CD4-positive, alpha-beta T cell treated with Interleukin-2 at 100 ng/mL for 4 hours (primary cell): ENCODE results near the gene SNRNP40.
"Not testable (repeated sequence)": the region's sequence is repeated elsewhere in the genome, so short reads cannot be mapped to it uniquely, and the experiment has no call there.

Experiments used
- DNase-seq: peaks from one replicate; pipeline ENCODE4 v3.0.0-alpha.2; 2020; ENCODE audit warnings: low spot score

The SNRNP40 gene

DNA sequence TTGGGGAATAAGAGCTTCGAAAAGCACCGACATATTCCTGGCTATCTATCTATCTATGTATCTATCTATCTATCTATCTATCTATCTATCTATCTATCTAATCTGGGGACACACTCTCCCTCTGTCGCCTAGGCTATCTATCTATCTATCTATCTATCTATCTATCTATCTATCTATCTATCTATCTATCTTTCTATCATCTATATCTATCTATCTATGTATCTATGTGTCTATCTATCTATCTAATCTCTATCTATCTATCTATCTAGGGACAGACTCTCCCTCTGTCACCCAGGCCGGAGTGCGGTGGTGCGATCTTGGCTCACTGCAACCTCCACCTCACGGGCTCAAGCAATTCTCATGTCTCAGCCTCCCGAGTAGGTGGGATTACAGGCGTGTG, 14.2 kb downstream of the SNRNP40 start:
- DNase-seq: not testable (repeated sequence)

DNA sequence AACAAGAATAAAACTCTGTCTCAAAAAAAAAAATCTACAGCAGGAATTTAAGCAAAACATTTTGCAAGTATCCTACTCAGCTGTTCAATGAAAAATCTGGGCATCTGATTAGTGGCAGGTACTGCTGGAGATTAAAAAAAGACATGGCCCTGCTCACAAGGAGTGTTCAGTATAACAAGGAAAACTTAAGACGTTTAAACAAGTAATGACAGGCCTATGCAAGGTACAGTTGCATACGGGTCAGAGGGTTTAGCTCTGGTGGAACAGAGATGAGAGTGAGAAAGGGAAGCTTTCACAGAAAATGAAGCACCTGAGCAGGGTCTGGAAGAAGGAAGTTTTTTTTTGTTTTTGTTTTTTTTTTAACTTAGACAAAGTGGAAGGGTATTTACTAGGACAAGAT, 23.0 kb downstream of the SNRNP40 start:
- DNase-seq: no peak

DNA sequence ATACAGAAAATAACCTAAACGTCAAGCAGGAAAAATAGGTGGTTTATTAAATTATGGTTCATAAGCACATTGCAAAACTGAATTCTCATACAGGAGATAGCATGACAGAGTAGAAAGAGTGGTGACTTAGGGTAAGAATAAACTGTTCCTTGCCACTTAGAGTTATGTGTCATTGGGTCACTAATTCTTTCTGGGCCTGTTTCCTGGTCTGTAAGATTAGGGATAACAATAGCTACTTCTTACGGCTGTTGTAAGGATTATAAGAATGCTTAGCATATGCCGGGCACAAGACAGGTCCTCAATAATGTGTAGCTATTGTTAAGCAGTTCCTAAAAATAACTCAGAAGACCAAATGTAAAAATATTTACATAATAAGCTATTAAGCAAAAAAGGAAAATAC, 24.2 kb downstream of the SNRNP40 start:
- DNase-seq: no peak

DNA sequence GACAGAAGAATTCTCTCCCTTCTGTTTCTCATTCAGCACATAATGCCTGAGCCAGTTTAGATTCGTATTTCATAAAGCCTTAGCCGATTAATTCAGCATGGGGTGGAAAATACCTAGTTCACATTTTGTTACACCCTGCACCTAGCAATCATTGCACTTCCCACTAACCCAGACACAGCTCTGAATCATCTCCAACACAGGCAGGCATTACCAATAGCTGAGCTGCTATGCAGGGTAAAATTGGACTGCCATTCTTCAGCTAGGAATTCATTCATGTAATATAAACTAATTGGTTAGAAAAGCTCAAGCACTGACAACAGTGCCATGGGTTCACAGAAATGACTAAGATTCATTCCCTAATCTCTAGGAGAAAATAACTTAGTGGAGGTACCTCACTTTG, 30.0 kb downstream of the SNRNP40 start:
- DNase-seq: no peak

DNA sequence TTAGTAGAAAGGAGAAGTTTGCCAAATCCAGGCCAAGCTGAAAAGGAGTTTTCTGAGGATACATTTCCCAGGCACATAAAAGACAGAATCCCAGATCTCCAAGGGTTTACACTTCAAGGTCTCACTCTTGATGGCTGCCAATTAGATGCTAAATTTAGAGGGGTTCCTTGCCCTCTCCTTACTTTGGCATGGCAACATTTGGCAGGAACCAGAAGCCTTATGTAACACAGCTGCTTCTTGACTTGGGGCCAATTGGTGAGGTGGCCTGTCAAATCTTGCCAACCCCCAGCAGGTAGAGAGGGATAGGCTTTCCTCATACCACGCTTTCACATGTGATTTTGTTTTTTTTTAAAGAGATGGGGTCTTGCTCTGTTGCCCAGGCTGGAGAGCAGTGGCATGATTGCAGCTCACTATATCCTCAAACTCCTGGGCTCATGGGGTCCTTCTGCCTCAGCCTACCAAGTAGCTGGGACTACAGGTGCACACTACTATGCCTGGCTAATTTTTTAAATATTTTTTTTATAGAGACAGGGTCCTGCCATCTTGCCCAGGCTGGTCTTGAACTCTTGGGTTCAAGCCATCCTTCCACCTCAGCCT, 31.7 kb downstream of the SNRNP40 start:
- no peak for DNase-seq

DNA sequence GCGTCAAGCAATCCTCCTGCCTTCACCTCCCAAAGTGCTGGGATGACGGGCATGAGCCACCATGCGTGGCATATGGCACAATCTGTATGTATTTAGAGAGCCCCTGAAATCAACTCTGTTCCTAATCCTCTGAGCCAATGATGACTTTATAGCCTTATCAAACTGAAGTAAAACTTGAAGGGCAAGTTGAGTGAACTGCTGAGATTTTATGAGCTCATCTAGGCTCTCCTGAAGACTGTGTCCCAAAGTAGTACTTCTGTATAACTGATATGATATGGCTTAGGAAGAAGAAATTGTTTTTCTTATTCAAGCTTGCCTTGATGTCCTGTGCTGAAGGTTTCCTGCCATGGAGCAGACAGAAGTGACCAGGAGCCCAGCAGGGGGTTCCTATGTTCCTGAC, 33.2 kb downstream of the SNRNP40 start:
- DNase-seq: no peak

DNA sequence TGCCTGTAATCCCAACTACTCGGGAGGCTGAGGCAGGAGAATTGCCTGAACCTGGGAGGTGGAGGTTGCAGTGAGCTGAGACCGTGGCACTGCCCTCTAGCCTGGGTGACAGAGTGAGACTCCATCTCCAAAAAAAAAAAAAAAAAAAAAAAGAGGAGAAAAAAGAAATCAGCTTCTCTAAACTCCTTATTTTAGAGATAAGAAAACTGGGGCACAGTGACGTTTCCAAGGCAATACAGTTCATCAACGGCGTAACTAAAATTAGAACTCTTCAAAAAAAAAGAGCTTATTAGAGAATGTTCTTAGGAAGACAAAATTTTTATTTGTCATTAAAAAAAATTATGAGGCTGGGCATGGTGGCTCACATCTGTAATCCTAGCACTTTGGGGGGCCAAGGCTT, 34.2 kb downstream of the SNRNP40 start:
- DNase-seq: not testable (repeated sequence)

DNA sequence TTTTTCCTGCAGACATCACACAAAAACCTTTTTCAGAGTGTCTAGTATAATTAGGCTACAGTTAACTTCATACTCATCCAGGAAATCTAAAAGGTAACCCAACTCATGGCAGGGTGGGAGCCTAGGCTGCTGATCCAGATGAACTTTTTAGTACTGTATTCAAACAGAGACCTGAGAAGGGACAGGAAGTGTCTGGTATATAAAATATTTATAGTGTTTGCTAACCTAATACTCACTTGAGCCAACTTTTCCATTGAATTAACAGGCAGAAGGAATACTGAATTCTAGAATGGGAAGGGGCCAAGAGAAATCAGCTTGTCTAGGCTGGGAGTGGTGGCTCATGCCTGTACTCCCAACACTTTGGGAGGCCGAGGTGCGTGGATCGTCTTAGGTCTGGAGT, 34.7 kb downstream of the SNRNP40 start:
- no peak for DNase-seq

DNA sequence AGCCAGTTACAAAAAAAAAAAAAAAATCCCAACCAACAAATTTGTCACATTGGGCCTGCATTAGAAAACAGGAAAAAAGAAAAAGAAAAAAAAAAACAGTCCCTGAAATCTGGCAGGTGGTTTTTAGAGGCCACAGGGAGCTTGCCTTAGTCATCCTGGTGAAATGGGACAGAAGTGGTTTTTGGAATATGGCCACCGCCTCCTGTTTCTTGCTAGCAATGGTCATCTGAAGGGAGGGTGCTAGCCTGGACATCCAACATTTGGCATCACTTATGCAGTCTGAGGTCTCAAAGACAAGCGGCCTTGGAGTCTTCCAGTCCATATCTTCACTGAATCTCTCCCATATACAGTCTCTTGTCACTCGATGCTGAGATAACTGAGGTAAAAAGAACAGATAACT, 36.8 kb downstream of the SNRNP40 start:
- no peak for DNase-seq

DNA sequence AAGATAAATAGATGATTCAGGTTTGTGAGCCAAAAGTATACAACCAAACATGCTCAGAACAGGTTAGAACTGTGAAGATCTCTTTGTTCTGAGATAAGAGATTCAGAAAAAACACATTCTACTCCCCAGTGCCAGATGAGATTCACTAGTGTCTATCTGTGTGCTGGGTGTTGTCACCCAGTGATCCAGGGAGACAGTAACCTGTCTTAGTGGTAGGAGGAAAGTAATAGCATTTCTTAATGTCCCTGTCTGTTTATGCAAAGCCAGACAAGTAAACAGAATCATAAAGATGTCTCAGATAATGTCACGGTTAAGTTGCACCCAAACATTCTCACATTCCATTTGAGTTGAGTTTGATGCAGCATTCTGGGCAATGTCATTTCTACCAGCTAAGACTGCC, 38.0 kb downstream of the SNRNP40 start:
- DNase-seq: no peak

DNA sequence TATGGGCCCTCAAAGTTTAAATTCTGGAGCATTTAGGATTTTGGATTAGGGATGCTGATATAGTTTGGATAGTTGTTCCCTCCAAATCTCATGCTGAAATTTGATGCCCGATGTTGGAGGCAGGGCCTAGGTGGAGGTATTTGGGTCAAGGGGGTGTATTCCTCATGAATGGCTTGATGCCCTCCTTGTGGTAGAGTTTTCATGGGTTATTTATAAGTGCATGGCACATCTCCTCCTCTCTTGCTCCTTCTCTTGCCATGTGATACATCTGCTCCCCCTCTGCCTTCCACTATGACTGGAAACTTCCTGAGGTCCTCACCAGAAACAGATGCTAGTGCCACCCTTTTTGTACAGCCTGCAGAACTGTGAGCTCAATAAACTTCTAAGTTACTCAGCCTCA, 39.4 kb downstream of the SNRNP40 start:
- no peak for DNase-seq

DNA sequence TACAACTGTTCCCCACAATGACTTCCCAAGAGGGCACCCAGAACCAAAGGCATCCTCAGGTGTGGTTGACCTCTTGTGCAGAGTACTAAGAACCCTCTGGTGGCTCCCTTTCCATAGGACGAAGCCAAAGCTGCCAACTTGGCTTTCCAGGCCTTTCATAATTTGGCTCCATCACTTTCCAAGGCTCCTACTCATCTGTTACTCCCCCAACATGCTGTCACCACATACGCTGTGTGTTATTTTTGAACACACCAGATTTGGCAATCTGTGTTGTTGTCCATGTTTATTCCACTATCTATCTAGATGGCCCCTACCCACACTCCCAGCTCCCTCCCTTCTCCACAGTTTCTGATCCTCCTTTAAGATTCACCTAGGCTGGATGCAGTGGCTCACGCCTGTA, 46.7 kb downstream of the SNRNP40 start:
- DNase-seq: no peak

DNA sequence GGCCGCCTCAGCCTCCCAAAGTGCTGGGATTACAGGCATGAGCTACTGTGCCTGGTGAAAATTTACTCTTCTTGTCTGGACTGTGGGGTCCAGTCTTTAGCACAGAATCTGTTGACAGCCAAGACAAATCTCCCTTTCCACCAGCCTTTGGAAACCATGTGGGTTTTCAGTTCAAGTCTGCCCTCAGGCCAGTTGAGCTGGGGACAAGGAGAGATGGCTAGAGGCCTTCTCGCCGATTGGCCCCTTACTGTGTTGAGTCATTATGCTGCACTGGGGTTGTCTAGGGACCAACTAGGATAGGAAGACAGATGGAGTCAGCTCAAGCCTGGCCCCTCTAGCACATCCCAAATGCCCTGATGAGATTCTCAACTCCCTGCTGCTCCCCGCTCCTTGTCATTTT, 48.3 kb downstream of the SNRNP40 start:
- no peak for DNase-seq

DNA sequence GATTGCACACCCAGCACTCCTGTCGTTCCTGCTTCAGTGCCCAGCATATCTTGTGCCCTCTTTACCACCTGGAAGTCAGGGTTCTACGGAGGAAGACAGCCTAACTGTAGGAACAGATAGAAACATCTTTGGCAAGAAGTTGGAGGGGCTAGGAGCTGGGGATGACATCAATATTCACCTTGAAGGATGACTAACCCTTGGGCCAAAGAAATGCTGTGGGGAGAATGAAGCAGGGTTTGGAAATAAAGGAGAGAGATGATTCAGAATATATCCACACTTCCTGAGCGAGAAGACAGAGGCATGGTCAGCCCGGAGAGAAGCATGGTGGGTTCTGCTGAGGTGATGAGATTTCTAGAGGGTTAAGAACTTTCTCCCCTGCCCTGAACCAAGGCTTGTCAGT, 52.3 kb downstream of the SNRNP40 start:
- DNase-seq: no peak

DNA sequence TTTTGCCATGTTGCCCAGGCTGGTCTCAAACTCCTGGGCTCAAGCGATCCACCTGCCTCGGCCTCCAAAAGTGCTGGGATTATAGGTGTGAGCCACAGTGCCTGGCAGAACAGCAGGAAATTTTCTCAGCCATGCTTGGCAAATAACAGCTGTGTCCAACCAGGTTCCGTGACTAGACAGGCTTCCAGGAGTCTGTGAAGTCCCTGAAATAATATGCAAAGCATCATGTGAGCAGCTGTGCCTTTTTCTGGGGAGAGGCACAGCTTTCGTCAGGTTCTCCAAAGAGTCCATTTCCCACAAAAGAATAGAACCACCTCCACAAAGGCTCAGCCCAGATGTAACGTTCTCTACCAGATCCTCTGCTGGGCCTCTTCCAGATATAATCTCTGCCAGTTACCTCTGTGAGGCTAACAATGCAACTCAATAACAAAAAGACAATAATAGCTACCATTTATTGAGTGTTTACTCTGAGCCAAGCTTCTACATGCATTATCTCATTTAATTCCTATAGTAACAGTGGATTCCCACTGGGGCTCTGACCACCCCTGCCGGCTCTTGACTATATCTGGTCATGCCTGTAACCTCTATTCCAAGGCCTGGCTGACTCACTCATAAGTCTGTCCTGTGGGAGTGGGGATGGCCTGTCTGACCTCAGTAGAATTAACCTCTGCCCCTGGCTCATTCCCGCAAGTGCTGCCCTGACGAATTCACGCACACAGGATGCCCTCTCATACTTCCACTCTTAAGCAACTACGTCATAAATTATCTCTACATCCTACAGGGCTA, 52.9 kb downstream of the SNRNP40 start:
- DNase-seq: no peak

DNA sequence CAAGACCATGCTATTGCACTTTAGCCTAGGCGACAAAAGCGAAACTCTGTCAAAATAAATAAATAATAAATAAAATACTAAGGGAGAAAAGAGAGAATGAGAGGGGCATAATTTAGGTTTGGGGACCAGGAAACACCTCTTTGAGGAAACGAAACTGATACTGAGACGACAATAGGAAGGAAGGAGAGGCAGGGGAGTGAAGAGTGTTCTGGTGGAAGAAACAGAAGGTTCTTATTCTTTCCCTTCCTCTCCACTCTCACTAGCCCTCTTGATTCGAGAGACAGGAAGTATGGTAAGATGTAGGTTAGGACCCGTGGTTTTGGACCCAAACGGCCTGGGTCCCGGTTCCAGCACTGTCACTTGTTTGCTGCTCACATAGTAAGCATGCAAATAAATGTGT, 55.3 kb downstream of the SNRNP40 start:
- no peak for DNase-seq

DNA sequence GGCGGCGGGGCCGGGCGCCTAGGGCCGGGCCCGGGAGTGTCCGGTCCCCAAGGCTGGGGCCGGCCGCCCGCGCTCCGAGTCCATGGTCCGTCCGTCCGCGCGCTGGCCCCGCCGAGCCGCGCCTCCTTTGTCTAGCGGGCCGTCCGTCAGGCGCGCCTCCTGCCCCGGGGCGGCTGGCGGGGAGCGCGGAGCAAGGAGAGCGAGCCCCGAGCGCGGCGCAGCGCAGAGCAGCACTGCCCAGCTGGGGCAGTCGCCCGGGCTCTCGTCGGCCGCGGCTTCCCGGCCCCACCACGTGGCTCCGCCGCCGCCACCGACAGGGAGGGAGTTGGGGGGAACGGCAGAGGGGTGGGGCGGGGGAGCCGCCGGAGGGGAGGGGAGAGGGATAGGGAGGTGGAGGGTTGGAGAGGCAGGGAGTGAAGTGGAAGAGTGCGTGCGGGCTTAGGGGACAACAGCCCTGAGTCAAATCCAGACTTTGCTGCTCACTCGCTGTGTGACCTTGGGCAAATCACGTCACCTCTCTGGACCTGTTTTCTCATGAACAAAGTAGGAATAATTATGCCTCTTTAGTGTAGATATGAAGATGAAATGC, 56.8 kb downstream of the SNRNP40 start, which contains the start of gene NKAIN1:
NKAIN1 (minus strand) TSS at position 235 of the 589 bp plus-strand sequence. CDS start 340 bp downstream, outside the sequence.
- no peak for DNase-seq

DNA sequence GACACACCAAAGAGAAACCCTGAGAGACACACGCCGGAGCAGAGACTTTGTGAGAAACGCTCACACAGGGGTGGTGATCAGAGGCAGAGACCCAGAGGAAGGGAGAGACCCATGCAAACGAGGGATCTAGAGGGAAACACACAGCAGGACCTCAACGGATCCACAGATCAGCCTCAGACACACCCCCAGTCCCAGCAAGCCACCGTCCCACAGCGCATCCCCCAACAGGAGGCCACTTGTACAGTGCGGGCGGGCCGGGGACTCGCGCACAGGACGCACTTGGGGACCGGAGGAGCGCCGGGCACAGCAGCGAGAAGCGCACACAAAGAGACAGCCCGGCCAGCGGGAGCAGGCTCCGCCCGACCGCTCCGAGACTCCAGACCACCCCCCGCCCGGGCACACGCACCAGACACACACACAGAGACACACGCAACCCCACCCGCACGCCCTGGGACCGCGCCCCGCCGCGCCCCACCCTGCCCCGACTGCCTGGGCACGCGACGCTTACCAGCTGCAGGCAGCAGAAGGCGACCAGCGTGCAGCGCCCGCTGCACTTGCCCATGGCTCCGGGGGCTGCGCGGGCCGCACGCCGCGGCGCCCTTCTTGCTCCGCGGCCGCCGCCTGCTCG, 57.5 kb downstream of the SNRNP40 start:
- DNase-seq: no peak

DNA sequence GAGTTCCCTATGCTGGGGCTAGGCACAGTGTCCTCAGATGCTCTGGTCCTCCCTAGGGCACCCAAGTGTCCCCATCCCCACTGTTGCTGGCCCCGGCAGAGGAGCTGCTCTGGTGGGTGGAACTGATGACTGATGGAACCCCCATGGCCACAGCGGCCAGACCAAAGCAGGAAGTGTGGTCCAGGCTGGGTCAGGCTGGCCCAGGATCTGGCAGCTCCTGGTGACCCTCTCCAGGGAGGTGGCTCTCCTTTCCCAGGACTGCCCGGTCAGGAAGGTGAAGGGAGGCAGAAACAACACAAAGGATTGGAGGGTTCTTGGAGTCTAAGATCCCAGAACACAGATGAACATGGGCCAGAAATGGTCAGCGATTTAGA, 58.0 kb downstream of the SNRNP40 start:
- DNase-seq: no peak

DNA sequence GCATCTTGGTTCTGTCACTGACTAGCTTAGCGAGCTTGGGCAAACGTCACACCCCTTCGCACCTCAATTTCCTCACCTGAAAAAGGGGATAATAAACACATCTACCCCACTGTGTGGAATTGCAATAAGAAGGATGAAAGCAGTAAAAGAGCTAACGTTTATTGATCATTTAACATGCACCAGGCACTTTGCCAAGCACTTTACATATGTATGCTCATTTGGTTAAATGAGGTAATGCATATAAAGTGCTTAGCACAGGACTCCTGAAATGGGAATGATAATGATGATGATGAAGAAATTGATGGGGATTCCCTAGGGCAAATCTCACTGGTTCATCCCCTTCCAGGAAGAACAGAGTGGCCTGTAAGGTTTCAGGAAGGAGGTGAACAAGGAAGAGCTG, 61.7 kb downstream of the SNRNP40 start:
- no peak for DNase-seq

DNA sequence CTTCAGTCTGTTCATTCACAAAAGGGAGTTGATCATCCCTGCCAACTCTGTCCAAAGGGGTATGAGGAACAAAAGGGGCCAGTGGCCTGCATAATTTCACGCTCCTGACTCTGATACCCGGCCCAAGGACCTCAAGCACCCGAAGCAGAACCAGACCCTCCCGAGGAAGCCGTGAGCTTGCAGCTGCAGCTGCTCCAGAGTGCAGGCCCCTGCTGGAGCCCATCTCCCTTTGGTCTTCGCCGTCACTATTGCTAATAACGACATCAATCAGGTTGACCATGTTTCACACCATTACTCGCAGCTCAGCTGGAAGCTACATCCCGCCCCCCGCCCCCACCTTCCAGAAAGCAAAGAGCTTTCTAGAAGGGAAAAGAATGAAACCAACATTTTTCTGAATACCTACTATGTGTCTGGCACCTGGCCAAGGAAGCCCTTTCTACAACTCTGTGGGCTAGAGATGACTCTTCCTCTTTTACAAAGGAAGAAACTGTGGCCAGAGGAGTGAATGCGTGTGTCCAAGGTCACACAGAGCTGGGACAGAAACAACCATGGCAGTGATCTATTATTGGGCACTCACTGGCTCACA, 62.4 kb downstream of the SNRNP40 start:
- DNase-seq: no peak

DNA sequence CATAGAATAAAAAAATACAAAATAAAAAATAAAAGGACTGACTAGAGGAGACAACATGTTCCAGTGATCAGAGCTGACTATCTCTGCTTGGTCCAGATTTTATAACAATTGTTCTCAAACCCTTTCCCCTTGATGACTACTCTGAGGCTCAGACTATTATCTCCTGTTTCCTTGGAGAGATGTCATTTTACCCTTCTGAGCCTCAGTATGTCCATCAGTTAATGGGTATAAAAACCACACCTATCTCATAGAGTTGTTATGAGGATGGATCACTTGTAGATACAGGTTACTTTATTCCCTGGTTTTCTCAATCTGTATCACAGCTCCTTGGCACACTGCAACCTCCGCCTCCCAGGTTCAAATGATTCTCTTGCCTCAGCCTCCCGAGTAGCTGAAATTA, 63.9 kb downstream of the SNRNP40 start:
- no peak for DNase-seq

DNA sequence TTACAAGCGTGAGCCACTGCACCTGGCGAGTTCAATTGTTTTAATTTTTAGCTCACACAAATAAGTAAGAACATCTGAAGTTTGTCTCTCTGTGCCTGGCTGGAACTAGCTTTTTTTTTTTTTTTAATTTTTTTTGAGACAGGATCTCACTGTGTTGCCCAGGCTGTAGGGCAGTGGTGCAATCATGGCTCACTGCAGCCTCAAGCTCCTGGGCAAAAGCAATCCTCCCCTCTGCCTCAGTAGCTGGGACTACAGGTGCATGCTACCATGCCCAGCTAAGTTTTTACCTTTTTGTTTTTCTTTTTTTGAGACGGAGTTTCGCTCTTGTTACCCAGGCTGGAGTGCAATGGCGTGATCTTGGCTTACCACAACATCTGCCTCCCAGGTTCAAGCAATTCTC, 64.8 kb downstream of the SNRNP40 start:
- no peak for DNase-seq
